Tibial artery (tissue), 4 donors: ENCODE measurements around the gene SPIN2B.
"Not testable (repeated sequence)": the region's sequence is repeated elsewhere in the genome, so short reads cannot be mapped to it uniquely, and the experiment has no call there.

ENCODE experiments used
- DNase-seq, 2 donors: peaks; one replicate each; pipeline ENCODE4 v3.0.0-alpha.2; 2019
- H3K27ac ChIP-seq, 2 donors: fragments of 200-600 bp; sonication (generic) in 1 of 2; 1 replicate in 1 of 2; 2 replicates in 1 of 2; pipeline ENCODE4 v1.5.1; 2018 to 2019; ENCODE audit warnings: mild to moderate bottlenecking in 1 of 2
- H3K27me3 ChIP-seq, 2 donors: fragments of 200-600 bp; sonication (generic) in 1 of 2; one replicate each; pipeline versions ENCODE4 v1.5.1 to v1.6.0; 2016 to 2019
- H3K36me3 ChIP-seq, 3 donors: fragments of 200-600 bp; sonication (generic) in 2 of 3; one replicate each; pipeline ENCODE4 v1.5.1; 2016 to 2019; ENCODE audit warnings: mild to moderate bottlenecking in 2 of 3
- H3K4me1 ChIP-seq, 4 donors: fragments of 200-600 bp; sonication (generic) in 2 of 4; 1 replicate in 3 of 4; 2 replicates in 1 of 4; pipeline ENCODE4 v1.5.1; 2016 to 2019
- H3K4me3 ChIP-seq, 2 donors: fragments of 200-600 bp; sonication (generic) in 1 of 2; 1 replicate in 1 of 2; 2 replicates in 1 of 2; pipeline ENCODE4 v1.5.1; 2018 to 2019; ENCODE audit warnings: mild to moderate bottlenecking in 2 of 2
- H3K9me3 ChIP-seq, 3 donors: fragments of 200-600 bp; sonication (generic) in 1 of 3; one replicate each; pipeline ENCODE4 v1.5.1; 2016 to 2019
- CTCF ChIP-seq, 2 experiments: fragments of 200-600 bp in 1 of 2; fragments of 450-650 bp in 1 of 2; IDR thresholded peaks; one replicate each; pipeline ENCODE4 v1.5.1; 2017 to 2019; ENCODE audit warnings: antibody characterized with exemption in 2 of 2, mild to moderate bottlenecking in 1 of 2, moderate library complexity in 1 of 2
- intact Hi-C: fragments of 100-400 bp; cut with DNase I; formaldehyde crosslinking; loops from one replicate; pipeline ENCODE4 v1.15.0; 2023; ENCODE audit warnings: low total_unique reads

Gene SPIN2B

GRCh38 chrX:57135287-57135686 is 13.9 kb upstream of the SPIN2B start:
- H3K36me3 ChIP-seq = no peaks in the 10 kb centered on the region
- DNase-seq = no peak

GRCh38 chrX:57134702-57135101 is 13.4 kb upstream of the SPIN2B start:
- no peaks in the 10 kb centered on the region for H3K36me3 ChIP-seq
- H3K9me3 ChIP-seq = no peaks in the 10 kb centered on the region
- no peak overlapping the region for H3K27ac ChIP-seq
- DNase-seq = no peak
- intact Hi-C loops = no loop called here
- no peak for TF ChIP-seq CTCF (IDR thresholded peaks at IDR 0.05)
- H3K4me3 ChIP-seq = no peak overlapping the region
- no peaks in the 10 kb centered on the region for H3K27me3 ChIP-seq
- H3K4me1 ChIP-seq = no peaks in the 10 kb centered on the region

More at GRCh38 chrX:57135287-57135686, 13.9 kb upstream of the SPIN2B start:
- no peaks in the 10 kb centered on the region for H3K9me3 ChIP-seq
- no peak for TF ChIP-seq CTCF (IDR thresholded peaks at IDR 0.05)
- no peaks in the 10 kb centered on the region for H3K27me3 ChIP-seq
- H3K27ac ChIP-seq = no peak overlapping the region
- no peak overlapping the region for H3K4me3 ChIP-seq
- intact Hi-C loops = no loop called here
- H3K4me1 ChIP-seq = no peaks in the 10 kb centered on the region

- H3K27ac ChIP-seq = no peak overlapping the region
- H3K4me3 ChIP-seq = no peak overlapping the region
- H3K36me3 ChIP-seq = no peaks in the 10 kb centered on the region
- no peak for TF ChIP-seq CTCF (IDR thresholded peaks at IDR 0.05)
- DNase-seq = no peak
- intact Hi-C loops = no loop called here
- H3K4me1 ChIP-seq = no peaks in the 10 kb centered on the region
- H3K9me3 ChIP-seq = no peaks in the 10 kb centered on the region
- H3K27me3 ChIP-seq = no peaks in the 10 kb centered on the region
Observed at GRCh38 chrX:57133706-57134105, 12.4 kb upstream of the SPIN2B start.

- H3K27ac ChIP-seq, H3K4me1 ChIP-seq, intact Hi-C loops, H3K4me3 ChIP-seq, H3K36me3 ChIP-seq, DNase-seq, H3K9me3 ChIP-seq, H3K27me3 ChIP-seq: not testable (repeated sequence)
Observed at GRCh38 chrX:57133284-57133683, 11.9 kb upstream of the SPIN2B start.

GRCh38 chrX:57132046-57132445 is 10.7 kb upstream of the SPIN2B start:
- no peaks in the 10 kb centered on the region for H3K27me3 ChIP-seq
- no peak for DNase-seq
- H3K4me3 ChIP-seq = no peak overlapping the region
- H3K9me3 ChIP-seq = no peaks in the 10 kb centered on the region
- intact Hi-C loops = no loop called here
- no peak overlapping the region for H3K27ac ChIP-seq
- no peaks in the 10 kb centered on the region for H3K36me3 ChIP-seq
- H3K4me1 ChIP-seq = no peaks in the 10 kb centered on the region
- TF ChIP-seq CTCF (IDR thresholded peaks at IDR 0.05) = no peak

GRCh38 chrX:57121816-57122215 is 468 bp upstream of the SPIN2B start:
- no peak for TF ChIP-seq CTCF (IDR thresholded peaks at IDR 0.05)
- H3K36me3 ChIP-seq = no peaks in the 10 kb centered on the region
- H3K9me3 ChIP-seq = no peaks in the 10 kb centered on the region
- H3K27ac ChIP-seq = peak overlapping the region; percentile 76
- no peaks in the 10 kb centered on the region for H3K4me1 ChIP-seq
- no peak for DNase-seq
- H3K27me3 ChIP-seq = no peaks in the 10 kb centered on the region
- H3K4me3 ChIP-seq = peak overlapping the region; percentile 63 to 67
- intact Hi-C loops = no loop called here

GRCh38 chrX:57120619-57121161 is 658 bp downstream of the SPIN2B start:
- H3K9me3 ChIP-seq, H3K36me3 ChIP-seq, intact Hi-C loops, H3K4me1 ChIP-seq, DNase-seq, H3K27me3 ChIP-seq: not testable (repeated sequence)
- Histone ChIP-seq H3K4me3 (peak overlapping the region; percentile 63 to 67), H3K27ac (peak overlapping the region; percentile 76)
